Suprapubic skin (tissue), 4 donors: ENCODE data around the gene SIK2.

Source experiments
- EP300 ChIP-seq: sonication (generic); formaldehyde crosslinking; IDR thresholded peaks from one replicate; pipeline ENCODE4 v1.6.1; 2017; ENCODE audit warnings: antibody characterized with exemption
- POLR2A ChIP-seq, 2 donors: fragments of 450-650 bp; IDR thresholded peaks; one replicate each; pipeline ENCODE4 v1.6.1; 2017; ENCODE audit warnings: antibody characterized with exemption in 2 of 2, mild to moderate bottlenecking in 2 of 2, moderate library complexity in 2 of 2
- POLR2AphosphoS5 ChIP-seq, 3 donors: sonication (generic); formaldehyde crosslinking; IDR thresholded peaks; one replicate each; pipeline ENCODE4 v1.6.1; 2017; ENCODE audit warnings: antibody characterized with exemption in 3 of 3
- TF ChIP-seq, protein P1 (sequence below), 2 donors: fragments of 200-600 bp in 1 of 2; fragments of 450-650 bp in 1 of 2; sonication (generic) in 1 of 2; IDR thresholded peaks; one replicate each; pipeline ENCODE4 v1.5.1; 2016 to 2019; ENCODE audit warnings: antibody characterized with exemption in 2 of 2, mild to moderate bottlenecking in 1 of 2, moderate library complexity in 1 of 2

DNA sequence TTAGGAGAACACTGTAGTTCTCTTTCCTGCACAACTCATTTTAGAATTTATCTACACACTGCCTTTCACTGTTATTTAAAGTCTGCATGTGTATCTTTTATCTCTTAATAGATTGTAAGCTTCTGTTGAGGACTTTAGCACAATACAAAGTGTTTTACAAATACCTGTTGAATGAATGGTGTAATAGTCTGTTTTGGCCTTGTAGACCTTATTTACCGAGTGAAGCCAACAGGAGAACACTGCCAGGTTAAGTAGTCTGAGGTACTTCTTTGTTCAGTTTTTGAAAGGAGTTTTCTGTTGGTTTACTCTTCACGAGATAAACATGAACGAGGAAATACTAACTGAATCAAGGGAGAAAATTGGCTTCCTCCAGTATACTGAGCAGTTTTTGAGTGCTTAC is 31.0 kb downstream of the SIK2 start:
- TF ChIP-seq, protein P1, sequence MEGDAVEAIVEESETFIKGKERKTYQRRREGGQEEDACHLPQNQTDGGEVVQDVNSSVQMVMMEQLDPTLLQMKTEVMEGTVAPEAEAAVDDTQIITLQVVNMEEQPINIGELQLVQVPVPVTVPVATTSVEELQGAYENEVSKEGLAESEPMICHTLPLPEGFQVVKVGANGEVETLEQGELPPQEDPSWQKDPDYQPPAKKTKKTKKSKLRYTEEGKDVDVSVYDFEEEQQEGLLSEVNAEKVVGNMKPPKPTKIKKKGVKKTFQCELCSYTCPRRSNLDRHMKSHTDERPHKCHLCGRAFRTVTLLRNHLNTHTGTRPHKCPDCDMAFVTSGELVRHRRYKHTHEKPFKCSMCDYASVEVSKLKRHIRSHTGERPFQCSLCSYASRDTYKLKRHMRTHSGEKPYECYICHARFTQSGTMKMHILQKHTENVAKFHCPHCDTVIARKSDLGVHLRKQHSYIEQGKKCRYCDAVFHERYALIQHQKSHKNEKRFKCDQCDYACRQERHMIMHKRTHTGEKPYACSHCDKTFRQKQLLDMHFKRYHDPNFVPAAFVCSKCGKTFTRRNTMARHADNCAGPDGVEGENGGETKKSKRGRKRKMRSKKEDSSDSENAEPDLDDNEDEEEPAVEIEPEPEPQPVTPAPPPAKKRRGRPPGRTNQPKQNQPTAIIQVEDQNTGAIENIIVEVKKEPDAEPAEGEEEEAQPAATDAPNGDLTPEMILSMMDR (IDR thresholded peaks at IDR 0.05) = no peak
- TF ChIP-seq POLR2A (IDR thresholded peaks at IDR 0.05) = no peak
- TF ChIP-seq POLR2AphosphoS5 (IDR thresholded peaks at IDR 0.05) = no peak
- no peak for TF ChIP-seq EP300
